PC-3 (cell line): Measurements from ENCODE around the gene SLC23A2.

Experiments
- CTCF ChIP-seq: fragments of 300-600 bp; sonication (generic); conservative IDR thresholded peaks from 2 replicates; pipeline ENCODE4 v1.5.1; 2017; ENCODE audit warnings: antibody characterized with exemption, low read depth, mild to moderate bottlenecking, low read length
- EZH2 ChIP-seq: fragments of 300-600 bp; sonication (generic); IDR thresholded peaks from one replicate; pipeline ENCODE4 v1.6.1; 2017; ENCODE audit warnings: antibody characterized with exemption, mild to moderate bottlenecking, low read length; ENCODE audit not compliant: unreplicated experiment
- EZH2phosphoT487 ChIP-seq: fragments of 300-600 bp; sonication (generic); IDR thresholded peaks from 2 replicates; pipeline ENCODE4 v1.6.1; 2018; ENCODE audit warnings: mild to moderate bottlenecking, antibody characterized with exemption, low read length, borderline replicate concordance

GRCh38 chr20:4913147-4913546, 88.2 kb downstream of the SLC23A2 start:
- TF ChIP-seq CTCF (no peak), EZH2 (no peak), EZH2phosphoT487 (no peak)
